H9 (cell line): Measurements from ENCODE around the gene LCP1. TPM values are rescaled to one million over a fixed set of nuclear protein-coding genes. Genes with fewer than 3 reads are reported as not detected.

Experiments
- DNase-seq: peaks from one replicate; pipeline ENCODE4 v3.0.0-alpha.2; 2017
- H2AFZ ChIP-seq: one replicate; pipeline ENCODE4 v1.6.1; 2013; ENCODE audit warnings: mild to moderate bottlenecking, low read length, control low read depth, moderate library complexity
- H2AK5ac ChIP-seq: 2 replicates; pipeline ENCODE4 v1.6.1; 2013; ENCODE audit warnings: low read length, control low read depth, mixed read lengths; ENCODE audit not compliant: insufficient read length
- H2BK120ac ChIP-seq: one replicate; pipeline ENCODE4 v1.6.1; 2013; ENCODE audit warnings: low read depth, mild to moderate bottlenecking, low read length, control low read depth, inconsistent platforms; ENCODE audit not compliant: poor library complexity, severe bottlenecking
- H2BK12ac ChIP-seq: 2 replicates; pipeline ENCODE4 v1.6.1; 2013; ENCODE audit warnings: low read length, control low read depth, mixed read lengths, low read depth; ENCODE audit not compliant: insufficient read length
- H2BK15ac ChIP-seq: 2 replicates; pipeline ENCODE4 v1.6.1; 2013; ENCODE audit warnings: low read depth, low read length, control low read depth
- H2BK20ac ChIP-seq: one replicate; pipeline ENCODE4 v1.6.1; 2013; ENCODE audit warnings: low read depth, mild to moderate bottlenecking, low read length, control low read depth, inconsistent platforms; ENCODE audit not compliant: poor library complexity, severe bottlenecking
- H2BK5ac ChIP-seq: 2 replicates; pipeline ENCODE4 v1.6.1; 2013; ENCODE audit warnings: low read length, control low read depth, mixed read lengths; ENCODE audit not compliant: insufficient read length
- H3K14ac ChIP-seq: 2 replicates; pipeline ENCODE4 v1.6.1; 2013; ENCODE audit warnings: low read length, control low read depth; ENCODE audit not compliant: insufficient read depth
- H3K18ac ChIP-seq: 2 replicates; pipeline ENCODE4 v1.6.1; 2013; ENCODE audit warnings: low read depth, mild to moderate bottlenecking, mixed read lengths, low read length, control low read depth; ENCODE audit not compliant: insufficient read length
- H3K23ac ChIP-seq: 2 replicates; pipeline ENCODE4 v1.6.1; 2013; ENCODE audit warnings: low read length, control low read depth, mixed read lengths, low read depth; ENCODE audit not compliant: insufficient read length
- H3K23me2 ChIP-seq: 2 replicates; pipeline ENCODE4 v1.6.1; 2013; ENCODE audit warnings: low read depth, mild to moderate bottlenecking, mixed read lengths, low read length, control low read depth; ENCODE audit not compliant: insufficient read length, poor library complexity, severe bottlenecking
- H3K27ac ChIP-seq: 2 replicates; pipeline ENCODE4 v1.5.1; 2013; ENCODE audit warnings: low read length, control low read depth, mixed read lengths, low read depth; ENCODE audit not compliant: insufficient read length
- H3K27me3 ChIP-seq: 2 replicates; pipeline ENCODE4 v1.6.1; 2013; ENCODE audit warnings: low read length, control low read depth, inconsistent platforms; ENCODE audit not compliant: insufficient read depth
- H3K4ac ChIP-seq: 2 replicates; pipeline ENCODE4 v1.6.1; 2013; ENCODE audit warnings: low read depth, mild to moderate bottlenecking, control low read depth, inconsistent platforms, low read length, moderate library complexity
- H3K4me1 ChIP-seq: 2 replicates; pipeline ENCODE4 v1.6.1; 2013; ENCODE audit warnings: low read length, control low read depth, inconsistent platforms; ENCODE audit not compliant: insufficient read depth
- H3K4me2 ChIP-seq: 2 replicates; pipeline ENCODE4 v1.6.1; 2013; ENCODE audit warnings: low read length, control low read depth, mixed read lengths; ENCODE audit not compliant: insufficient read length, insufficient read depth
- H3K56ac ChIP-seq: 2 replicates; pipeline ENCODE4 v1.6.1; 2013; ENCODE audit warnings: low read depth, mild to moderate bottlenecking, mixed read lengths, low read length, control low read depth; ENCODE audit not compliant: insufficient read length
- H3K79me1 ChIP-seq: 2 replicates; pipeline ENCODE4 v1.6.1; 2013; ENCODE audit warnings: low read depth, mild to moderate bottlenecking, moderate library complexity, low read length, control low read depth, inconsistent platforms; ENCODE audit not compliant: insufficient read depth, poor library complexity, severe bottlenecking
- H3K79me2 ChIP-seq: 2 replicates; pipeline ENCODE4 v1.6.1; 2013; ENCODE audit warnings: low read length, control low read depth, inconsistent platforms; ENCODE audit not compliant: insufficient read depth
- H3K9ac ChIP-seq: 2 replicates; pipeline ENCODE4 v1.6.1; 2013; ENCODE audit warnings: low read length, control low read depth, mixed read lengths; ENCODE audit not compliant: insufficient read length; ENCODE audit errors: extremely low read depth
- H3K9me3 ChIP-seq: one replicate; pipeline ENCODE4 v1.6.1; 2013; ENCODE audit warnings: low read depth, low read length, inconsistent platforms; ENCODE audit not compliant: control insufficient read depth
- H3T11ph ChIP-seq: one replicate; pipeline ENCODE4 v1.6.1; 2013; ENCODE audit warnings: mild to moderate bottlenecking, low read length, control low read depth, inconsistent platforms
- H4K20me1 ChIP-seq: one replicate; pipeline ENCODE4 v1.6.1; 2013; ENCODE audit not compliant: control insufficient read depth, insufficient read length, insufficient read depth
- H4K5ac ChIP-seq: 2 replicates; pipeline ENCODE4 v1.6.1; 2013; ENCODE audit warnings: low read depth, mild to moderate bottlenecking, mixed read lengths, low read length, control low read depth; ENCODE audit not compliant: insufficient read length
- H4K8ac ChIP-seq: replicated peaks from 2 replicates; pipeline ENCODE4 v1.6.1; 2013; ENCODE audit warnings: low read length, control low read depth, mixed read lengths, low read depth; ENCODE audit not compliant: insufficient read length
- H4K91ac ChIP-seq: 2 replicates; pipeline ENCODE4 v1.6.1; 2013; ENCODE audit warnings: low read depth, mild to moderate bottlenecking, moderate library complexity, mixed read lengths, low read length, control low read depth; ENCODE audit not compliant: insufficient read length
- H3K27ac Mint-ChIP-seq, 3 experiments: 2 replicates in 2 of 3; 3 replicates in 1 of 3; pipeline ENCODE4 v1.8.0; 2020 to 2021; ENCODE audit warnings: mixed read lengths in 3 of 3, mild to moderate bottlenecking in 1 of 3, moderate library complexity in 1 of 3
- H3K27me3 Mint-ChIP-seq: 2 replicates; pipeline ENCODE4 v1.8.0; 2021; ENCODE audit warnings: low read depth, mild to moderate bottlenecking, moderate library complexity, mixed read lengths
- H3K36me3 Mint-ChIP-seq, 3 experiments: 2 replicates in 2 of 3; 3 replicates in 1 of 3; pipeline ENCODE4 v1.8.0; 2020 to 2021; ENCODE audit warnings: low read depth in 3 of 3, mixed read lengths in 3 of 3; ENCODE audit not compliant: insufficient read depth in 1 of 3
- H3K4me1 Mint-ChIP-seq, 2 experiments: 2 replicates each; pipeline ENCODE4 v1.8.0; 2020; ENCODE audit warnings: mixed read lengths in 2 of 2
- H3K4me3 Mint-ChIP-seq, 2 experiments: 2 replicates in 1 of 2; 3 replicates in 1 of 2; pipeline ENCODE4 v1.8.0; 2020 to 2021; ENCODE audit warnings: mild to moderate bottlenecking in 2 of 2, mixed read lengths in 2 of 2, moderate library complexity in 1 of 2
- H3K9me3 Mint-ChIP-seq, 2 experiments: 2 replicates in 1 of 2; 3 replicates in 1 of 2; pipeline ENCODE4 v1.8.0; 2020; ENCODE audit warnings: mild to moderate bottlenecking in 2 of 2, mixed read lengths in 2 of 2, moderate library complexity in 1 of 2
- whole genome bisulfite sequencing: extraction: QIAGEN DNeasy Blood & Tissue Kit; methylation state at CpG from one replicate; pipeline ENCODE4 v1.1.7; 2013; ENCODE audit warnings: missing lambda C conversion rate, low lambda C conversion rate, mixed read lengths; ENCODE audit not compliant: insufficient read length; ENCODE audit errors: extremely low coverage; 5-methylcytosine and 5-hydroxymethylcytosine counted together
- total RNA-seq: library from RNA; stranded (reverse); gene quantifications from 2 replicates; pipeline ENCODE4 v1.2.1, GENCODE V29; 2021
- TF ChIP-seq, protein P1 (sequence below): fragments of 200-600 bp; sonication (generic); conservative IDR thresholded peaks from 3 replicates; pipeline ENCODE4 v1.8.0; 2021; ENCODE audit warnings: antibody characterized with exemption, mild to moderate bottlenecking

The LCP1 gene
- total RNA-seq, 1 experiment from 2014 or later, result 0.81 TPM

DNA sequence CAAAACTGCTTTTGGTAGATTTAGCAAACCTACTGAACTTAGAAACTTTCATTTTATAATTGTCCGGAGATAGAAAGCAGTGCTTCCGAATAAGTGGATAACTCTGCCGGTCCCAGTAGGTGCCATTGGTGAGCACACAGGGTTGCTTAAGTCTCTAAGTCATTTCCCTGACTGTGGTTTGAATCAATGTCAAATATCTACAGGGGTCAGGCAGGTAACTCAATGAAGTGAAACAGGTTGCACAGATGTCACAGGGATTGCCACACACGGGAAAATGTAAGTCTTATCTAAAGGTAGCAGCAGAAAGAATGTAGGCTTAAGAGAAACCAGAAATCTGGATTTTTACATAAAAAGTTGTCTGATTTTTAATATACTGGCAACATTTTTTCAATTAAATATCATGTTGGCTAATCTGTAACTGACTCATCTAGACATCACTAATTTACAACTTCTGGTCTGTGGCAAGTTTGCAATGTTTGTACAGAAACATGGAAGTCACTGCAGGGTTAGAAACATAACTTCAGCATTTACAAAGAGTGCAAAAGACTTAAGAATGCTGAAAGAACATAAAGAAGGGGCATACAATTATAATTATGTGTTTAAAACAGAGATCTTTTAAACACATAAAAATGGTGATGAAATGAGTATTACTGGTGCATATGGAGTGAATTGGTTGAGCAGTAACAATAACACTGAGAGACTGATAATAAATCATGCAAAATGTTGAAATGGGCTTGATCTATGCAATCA, 15.5 kb upstream of the LCP1 start:
- no peak overlapping the region for H2AFZ ChIP-seq
- no peak overlapping the region for H3K4me2 ChIP-seq
- no peak overlapping the region for H2AK5ac ChIP-seq
- no peak overlapping the region for H3K18ac ChIP-seq
- no peak overlapping the region for H3K56ac ChIP-seq
- Mint-ChIP-seq H3K27me3 (no peaks in the 10 kb centered on the region; the same call in 1 of the 2 replicates), H3K36me3 (no peaks in the 10 kb centered on the region), H3K4me3 (no peak overlapping the region), H3K9me3 (no peaks in the 10 kb centered on the region), H3K4me1 (no peaks in the 10 kb centered on the region), H3K27ac (no peak overlapping the region)
- H3T11ph ChIP-seq, result no peak overlapping the region
- H3K79me2 ChIP-seq, result no peaks in the 10 kb centered on the region
- no peaks in the 10 kb centered on the region for H3K27me3 ChIP-seq
- H3K9me3 ChIP-seq, result no peaks in the 10 kb centered on the region
- H4K91ac ChIP-seq, result no peak overlapping the region
- WGBS, result no CpG with 5 or more reads among the region's 4 CpGs
- H2BK12ac ChIP-seq, result no peak overlapping the region
- no peaks in the 10 kb centered on the region for H3K79me1 ChIP-seq
- no peaks in the 10 kb centered on the region for H3K23me2 ChIP-seq
- H3K4me1 ChIP-seq, result no peaks in the 10 kb centered on the region
- TF ChIP-seq, protein P1, sequence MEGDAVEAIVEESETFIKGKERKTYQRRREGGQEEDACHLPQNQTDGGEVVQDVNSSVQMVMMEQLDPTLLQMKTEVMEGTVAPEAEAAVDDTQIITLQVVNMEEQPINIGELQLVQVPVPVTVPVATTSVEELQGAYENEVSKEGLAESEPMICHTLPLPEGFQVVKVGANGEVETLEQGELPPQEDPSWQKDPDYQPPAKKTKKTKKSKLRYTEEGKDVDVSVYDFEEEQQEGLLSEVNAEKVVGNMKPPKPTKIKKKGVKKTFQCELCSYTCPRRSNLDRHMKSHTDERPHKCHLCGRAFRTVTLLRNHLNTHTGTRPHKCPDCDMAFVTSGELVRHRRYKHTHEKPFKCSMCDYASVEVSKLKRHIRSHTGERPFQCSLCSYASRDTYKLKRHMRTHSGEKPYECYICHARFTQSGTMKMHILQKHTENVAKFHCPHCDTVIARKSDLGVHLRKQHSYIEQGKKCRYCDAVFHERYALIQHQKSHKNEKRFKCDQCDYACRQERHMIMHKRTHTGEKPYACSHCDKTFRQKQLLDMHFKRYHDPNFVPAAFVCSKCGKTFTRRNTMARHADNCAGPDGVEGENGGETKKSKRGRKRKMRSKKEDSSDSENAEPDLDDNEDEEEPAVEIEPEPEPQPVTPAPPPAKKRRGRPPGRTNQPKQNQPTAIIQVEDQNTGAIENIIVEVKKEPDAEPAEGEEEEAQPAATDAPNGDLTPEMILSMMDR, result no peak
- no peak for DNase-seq
- H4K5ac ChIP-seq, result no peak overlapping the region
- H3K27ac ChIP-seq, result no peak overlapping the region
- H2BK20ac ChIP-seq, result no peak overlapping the region
- H2BK120ac ChIP-seq, result no peak overlapping the region
- no peak overlapping the region for H3K14ac ChIP-seq
- H3K23ac ChIP-seq, result no peak overlapping the region
- H4K8ac ChIP-seq, result no peak overlapping the region
- H2BK15ac ChIP-seq, result no peak overlapping the region
- no peak overlapping the region for H3K4ac ChIP-seq
- H3K9ac ChIP-seq, result no peak overlapping the region
- H2BK5ac ChIP-seq, result no peak overlapping the region
- H4K20me1 ChIP-seq, result no peaks in the 10 kb centered on the region
